GM12801 (cell line): Measurements from ENCODE around the gene GBX2.

Experiments used
- TF ChIP-seq, protein P1 (sequence below): IDR thresholded peaks from one replicate; pipeline ENCODE4 v1.5.1; 2011; ENCODE audit warnings: control low read depth; ENCODE audit not compliant: insufficient read length; ENCODE audit errors: extremely low read depth

GBX2 gene

DNA sequence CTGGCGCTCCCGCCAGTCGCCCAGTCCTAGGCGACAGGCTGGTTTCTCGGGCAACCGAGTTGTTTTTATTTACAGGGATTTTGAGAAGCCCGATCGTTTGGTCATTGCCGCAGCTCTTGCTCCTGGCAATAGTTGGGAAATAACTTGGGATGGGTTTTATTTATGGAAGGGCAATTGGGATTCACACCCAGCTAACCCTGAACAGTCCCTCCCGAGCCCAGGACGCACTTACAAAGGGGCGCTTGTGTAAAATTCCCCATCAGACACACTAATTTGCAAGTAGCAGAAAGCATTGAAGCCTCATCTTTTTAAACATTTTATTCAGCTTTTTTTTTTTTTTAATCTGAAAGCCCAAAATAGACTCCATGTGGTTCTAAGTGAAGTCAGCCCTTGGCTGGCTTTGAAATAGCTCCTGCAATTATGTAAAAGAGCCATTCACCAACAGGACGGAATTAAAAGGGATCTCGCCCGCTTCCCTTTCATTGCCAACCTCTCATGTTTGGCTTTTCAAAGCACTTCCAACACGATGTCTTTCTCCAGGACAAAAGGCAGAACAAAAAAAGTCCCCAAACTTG, 3.6 kb upstream of the GBX2 start:
- TF ChIP-seq, protein P1, sequence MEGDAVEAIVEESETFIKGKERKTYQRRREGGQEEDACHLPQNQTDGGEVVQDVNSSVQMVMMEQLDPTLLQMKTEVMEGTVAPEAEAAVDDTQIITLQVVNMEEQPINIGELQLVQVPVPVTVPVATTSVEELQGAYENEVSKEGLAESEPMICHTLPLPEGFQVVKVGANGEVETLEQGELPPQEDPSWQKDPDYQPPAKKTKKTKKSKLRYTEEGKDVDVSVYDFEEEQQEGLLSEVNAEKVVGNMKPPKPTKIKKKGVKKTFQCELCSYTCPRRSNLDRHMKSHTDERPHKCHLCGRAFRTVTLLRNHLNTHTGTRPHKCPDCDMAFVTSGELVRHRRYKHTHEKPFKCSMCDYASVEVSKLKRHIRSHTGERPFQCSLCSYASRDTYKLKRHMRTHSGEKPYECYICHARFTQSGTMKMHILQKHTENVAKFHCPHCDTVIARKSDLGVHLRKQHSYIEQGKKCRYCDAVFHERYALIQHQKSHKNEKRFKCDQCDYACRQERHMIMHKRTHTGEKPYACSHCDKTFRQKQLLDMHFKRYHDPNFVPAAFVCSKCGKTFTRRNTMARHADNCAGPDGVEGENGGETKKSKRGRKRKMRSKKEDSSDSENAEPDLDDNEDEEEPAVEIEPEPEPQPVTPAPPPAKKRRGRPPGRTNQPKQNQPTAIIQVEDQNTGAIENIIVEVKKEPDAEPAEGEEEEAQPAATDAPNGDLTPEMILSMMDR = no peak

DNA sequence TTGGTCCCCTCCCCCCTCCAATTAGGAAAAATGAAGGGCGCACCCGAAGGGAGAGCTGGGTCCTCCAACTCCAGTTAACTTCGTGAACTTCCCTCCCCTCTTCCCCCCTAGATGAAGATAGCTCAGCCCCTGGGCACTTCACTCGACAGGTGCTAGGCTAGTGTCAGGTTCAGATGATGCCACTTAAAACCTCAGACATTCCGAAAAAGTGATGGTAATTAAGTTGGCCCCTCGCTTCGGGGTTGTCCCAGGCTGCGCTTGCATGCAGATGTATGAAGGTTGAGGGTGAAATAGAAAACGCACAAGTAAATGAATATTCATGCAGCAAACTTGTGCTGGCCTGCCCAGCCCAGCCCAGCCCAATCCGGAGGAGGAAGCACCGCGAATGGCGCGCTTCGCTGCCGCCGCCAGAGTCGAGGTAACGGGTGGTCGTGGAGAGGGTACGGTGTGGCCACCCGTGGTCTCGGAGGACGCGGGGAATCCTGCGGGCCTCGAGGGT, 3.0 kb upstream of the GBX2 start:
- TF ChIP-seq, protein P1 = no peak

DNA sequence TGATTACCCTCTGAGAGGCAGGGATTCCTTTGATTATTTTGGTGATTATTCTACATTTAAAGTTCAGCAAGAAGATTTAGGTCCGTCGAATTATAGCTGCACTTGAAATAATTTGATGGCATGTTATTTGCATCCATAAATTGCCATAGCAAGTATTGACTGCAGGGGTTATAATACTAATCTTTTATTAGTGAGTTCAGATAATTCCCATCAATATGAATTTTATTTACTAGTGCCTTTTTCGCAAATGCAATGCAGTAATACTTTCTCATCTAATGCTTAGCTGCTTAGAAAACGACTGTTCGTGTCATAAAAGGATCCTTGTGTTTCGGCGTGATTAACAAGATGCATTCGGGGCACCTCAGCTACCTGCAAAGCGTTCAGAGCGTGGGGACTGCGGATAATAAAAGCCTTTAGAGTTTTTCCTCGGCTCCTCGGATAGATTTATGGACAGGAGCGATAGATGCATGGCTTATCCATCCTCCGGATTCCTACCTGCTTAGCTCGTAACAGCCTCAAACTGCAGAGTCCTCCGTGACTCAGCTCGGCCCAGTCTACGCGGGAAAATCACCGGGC, 2.5 kb upstream of the GBX2 start:
- TF ChIP-seq, protein P1 = no peak

- TF ChIP-seq, protein P1 = no peak
These were observed 1.8 kb upstream of the GBX2 start for GRCh38 chr2:236169741-236170589.

DNA sequence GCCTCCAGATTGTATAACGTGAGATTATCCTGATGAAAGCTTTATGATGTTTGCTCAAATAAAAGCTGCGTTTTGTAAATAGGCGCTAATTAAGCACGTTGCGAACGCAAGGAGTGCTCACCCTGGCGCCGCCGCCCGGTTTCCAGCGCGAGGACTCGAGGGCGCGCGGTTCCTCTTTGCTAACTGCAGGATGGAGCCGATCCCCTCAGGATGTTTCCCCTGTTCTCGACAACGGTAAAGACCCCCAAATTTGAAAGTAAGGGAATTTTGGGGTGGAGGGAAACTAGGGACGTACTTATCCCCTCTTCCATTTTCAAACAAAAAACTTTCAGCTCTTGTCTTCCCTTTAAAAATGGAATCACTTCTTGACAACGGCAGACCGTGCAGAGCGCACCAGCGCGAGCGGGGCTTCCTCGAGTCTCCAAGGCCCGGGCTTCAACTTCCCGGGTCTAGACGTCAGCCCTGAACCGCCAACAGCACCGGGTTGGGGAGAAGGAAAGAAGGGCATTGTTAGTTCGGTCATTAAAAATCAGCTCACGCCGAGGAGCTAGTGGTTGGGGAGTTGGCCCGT, 1.1 kb upstream of the GBX2 start:
- TF ChIP-seq, protein P1 = no peak

DNA sequence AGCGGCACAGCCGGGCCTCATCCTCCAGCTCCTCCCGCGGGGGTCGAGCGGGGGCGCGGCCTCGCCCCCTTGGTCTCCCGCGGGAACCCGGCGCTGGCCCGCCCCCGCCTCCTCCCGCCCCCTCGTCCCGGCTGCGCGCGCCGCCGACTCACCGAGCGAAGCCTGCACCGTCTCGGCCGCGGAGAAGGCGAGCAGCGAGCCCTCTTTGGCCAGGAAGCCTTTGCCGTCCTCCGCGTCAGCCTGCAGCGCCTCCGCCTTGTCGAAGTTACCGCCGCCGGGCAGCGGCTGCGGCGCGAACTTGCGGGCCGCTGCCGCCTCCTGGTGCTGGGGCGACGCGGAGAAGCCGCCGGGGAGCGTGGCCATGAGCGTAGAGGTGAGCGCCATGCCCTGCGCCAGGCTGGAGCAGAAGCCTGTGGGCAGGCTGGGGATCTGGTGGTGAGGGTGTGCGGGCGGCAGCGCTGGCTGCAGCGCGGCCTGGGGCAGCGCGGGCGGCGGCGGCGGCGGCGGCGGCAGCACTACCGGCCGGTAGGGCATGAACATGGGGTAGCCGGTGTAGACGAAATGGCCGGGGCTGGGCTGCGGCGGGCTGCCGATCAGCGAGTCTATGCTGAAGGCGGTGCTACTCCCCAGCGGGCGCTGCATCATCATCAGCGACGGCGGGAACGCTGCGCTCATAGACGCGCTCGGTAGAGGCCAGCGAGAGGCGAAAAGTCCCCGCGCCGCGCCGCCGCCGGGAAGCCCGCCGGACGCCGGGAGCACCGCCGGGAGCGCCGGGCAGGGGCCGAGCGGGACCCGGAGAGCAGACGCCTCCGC, 683 bp downstream of the GBX2 start:
- TF ChIP-seq, protein P1 = no peak
